Retina (tissue), 1 donor: ENCODE data around the gene ARMC2.
"Not testable (repeated sequence)": the region's sequence is repeated elsewhere in the genome, so short reads cannot be mapped to it uniquely, and the experiment has no call there.

Source experiments
- DNase-seq: peaks from one replicate; pipeline ENCODE4 v3.0.0-alpha.2; 2016

The ARMC2 gene

GRCh38 chr6:108958900-108959770 is 110.9 kb downstream of the ARMC2 start:
- no peak for DNase-seq

DNA sequence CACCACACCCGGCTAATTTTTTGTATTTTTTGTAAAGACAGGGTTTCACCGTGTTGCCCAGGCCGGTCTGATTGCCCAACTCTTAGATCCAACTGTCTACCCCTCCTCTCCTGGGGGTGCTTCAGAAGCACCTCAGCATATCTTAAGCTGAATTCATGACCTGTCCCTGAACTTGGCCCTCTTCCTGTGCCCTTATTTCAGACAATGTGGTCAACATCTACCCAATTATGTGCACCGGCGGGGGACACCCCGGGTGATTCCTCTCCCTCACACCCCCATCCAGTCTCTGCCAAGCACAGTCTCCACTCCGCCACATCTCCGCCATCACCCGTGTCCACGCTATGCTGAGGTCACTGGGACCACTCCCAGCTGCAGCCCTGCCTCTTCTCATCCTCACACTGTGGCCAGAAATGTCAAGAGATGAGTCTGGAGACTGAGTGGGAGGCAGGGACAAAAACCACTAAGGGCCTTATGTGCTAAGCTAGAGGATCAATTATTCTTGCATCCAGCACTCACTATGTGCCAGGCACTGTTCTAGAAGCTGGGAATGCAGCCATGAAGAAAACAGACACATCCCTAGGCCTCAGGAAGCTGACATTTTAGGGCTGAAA is 111.9 kb downstream of the ARMC2 start:
- no peak for DNase-seq

GRCh38 chr6:108960601-108961000 is 112.4 kb downstream of the ARMC2 start:
- DNase-seq, result no peak

DNA sequence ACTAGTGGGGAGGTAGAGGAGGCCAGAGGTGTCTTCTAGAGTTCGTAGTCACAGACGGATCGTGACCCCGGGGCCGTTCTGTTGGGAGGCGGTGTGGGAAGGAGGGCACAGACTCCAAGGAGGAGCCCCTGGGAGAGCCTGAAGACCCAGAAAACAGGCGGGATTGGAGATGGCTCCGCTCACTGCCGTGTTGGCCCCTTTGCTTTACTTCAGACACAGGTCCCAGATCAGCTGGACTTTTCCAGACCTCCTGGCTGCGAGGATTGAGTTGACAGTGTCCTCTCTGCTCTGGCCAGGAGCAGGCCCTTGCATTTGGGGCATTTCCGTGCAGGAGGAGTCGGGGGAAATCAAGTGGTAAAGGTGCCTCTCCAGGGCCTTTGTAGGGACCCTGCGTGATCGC is 112.9 kb downstream of the ARMC2 start:
- DNase-seq, result no peak

DNA sequence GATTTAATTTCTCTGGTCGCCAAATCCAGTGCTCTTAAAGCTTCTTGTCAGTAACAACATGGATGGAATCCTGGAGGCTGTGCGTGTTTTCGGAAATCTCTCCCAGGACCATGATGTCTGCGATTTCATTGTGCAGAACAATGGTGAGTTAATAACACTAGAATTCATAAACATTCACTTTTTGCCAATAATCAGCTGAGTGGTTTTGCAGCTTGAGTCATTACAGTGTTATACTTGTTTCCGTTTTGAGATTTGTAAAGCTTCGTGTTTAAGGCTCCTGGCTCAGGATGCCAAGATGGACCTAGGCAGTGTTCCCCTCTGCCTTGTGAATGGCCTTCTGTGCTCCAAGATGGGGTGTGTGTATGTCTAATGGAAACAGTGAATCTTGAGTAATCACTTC is 113.8 kb downstream of the ARMC2 start:
- DNase-seq, result no peak

GRCh38 chr6:108966251-108966650 is 118.0 kb downstream of the ARMC2 start:
- no peak for DNase-seq

DNA sequence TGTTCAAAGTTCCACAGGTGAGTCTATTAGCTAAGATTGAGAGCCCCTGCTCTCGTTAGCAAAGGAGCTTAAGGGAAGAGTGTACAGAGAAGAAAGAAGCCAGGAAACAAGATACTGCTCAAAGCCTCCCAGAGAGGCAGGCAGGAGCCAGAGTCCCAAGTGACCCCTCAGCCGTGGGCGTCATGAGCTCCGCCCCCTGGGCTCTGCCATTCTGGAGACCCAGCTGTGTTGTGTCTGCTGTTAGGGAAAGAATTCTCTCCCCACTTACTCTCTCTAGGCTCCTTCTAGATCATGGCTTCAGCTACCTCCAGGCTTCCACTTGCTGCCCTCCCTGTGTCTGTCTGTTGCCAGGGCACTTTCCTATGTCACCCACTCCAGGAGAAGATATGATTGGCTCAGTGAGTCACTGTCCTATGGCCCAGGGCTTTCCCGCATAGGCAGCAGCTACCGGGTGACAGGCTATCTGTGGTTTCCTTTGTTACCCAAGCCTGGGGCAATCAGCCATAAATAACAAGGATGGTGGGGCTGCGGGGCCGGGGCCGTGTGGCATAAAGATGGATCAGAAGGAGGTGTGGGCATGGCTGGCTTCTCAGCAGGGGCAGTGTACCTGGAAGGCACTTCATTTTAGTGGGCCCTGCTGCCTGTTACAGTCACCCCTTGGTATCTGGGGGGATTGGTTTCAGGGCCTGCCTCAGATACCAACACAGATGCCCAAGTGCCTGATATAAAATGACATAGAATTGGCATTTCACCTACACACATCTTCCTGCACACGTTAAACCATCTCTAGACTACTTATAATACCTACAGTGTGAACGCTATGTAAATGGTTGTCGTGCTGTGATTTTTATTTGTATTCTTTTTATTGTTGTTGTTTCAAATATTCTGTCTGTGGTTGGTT is 118.9 kb downstream of the ARMC2 start:
- peak; percentile 69 for DNase-seq

DNA sequence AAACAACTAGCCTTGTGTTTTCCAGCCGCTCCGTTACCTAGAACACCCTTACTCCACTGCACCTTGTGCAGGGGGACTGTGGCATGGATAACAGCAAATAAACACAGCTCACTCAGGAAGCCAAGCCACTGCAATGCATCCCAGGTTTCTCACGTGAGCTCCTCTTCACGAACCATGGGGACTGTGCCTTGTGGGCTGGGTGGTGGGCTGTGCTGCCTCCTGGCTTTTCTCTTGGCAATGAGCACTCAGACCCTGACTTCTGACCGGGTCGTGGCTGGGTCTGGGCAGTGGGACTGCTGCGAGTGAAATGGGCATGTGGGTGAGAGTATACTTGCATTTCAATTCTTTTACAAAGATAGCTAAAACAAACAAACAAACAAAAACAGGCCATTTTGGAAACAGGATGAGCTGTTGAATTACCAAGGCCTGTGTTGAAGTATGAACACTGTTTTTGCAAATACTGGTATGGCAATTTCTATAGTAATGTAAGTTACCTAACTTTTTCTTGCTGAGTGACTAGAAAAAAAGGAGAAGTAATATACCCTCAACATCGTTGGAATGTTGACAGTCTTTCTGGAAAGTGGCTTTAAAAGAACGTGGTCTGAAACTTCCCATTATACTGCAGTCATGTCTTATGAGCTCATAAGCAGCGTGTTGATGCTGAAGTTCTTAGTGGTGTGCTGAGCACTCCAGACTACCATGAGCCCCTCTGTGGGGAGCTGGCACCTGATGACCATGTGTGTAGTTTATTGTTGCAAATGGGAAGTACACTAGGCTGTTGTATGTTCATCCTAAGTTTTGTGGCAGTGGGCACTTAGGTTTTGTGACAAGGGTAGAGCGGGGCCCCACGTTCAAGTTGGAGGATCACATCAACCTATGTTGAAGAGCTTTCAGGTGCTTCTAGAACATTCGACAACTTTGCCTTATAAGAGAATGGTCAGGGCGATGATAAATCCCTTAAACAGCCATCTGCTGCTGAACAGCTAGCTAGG is 120.4 kb downstream of the ARMC2 start:
- DNase-seq, result no peak

- no peak for DNase-seq
These were observed 121.6 kb downstream of the ARMC2 start for GRCh38 chr6:108969776-108970175.

DNA sequence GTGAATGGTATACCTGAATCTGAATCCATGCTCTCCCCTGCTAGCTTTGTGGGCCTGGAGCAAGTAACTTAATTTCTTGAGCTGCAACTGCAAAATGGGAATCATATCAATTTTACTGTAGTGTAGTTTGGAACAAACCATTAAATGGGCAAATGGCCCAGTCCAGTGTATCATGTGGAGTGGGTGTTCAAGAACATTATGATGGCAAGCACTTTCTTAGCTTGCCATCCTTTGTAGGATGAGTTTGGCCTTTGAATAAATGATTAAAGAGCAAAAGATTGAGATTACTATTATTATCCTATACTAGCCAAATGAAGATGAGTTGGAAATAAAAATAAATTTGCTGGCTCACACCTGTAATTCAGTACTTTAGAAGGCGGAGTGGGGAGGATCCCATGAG is 126.0 kb downstream of the ARMC2 start:
- no peak for DNase-seq

- DNase-seq, result not testable (repeated sequence)
These were observed 130.4 kb downstream of the ARMC2 start for GRCh38 chr6:108978638-108979037.

DNA sequence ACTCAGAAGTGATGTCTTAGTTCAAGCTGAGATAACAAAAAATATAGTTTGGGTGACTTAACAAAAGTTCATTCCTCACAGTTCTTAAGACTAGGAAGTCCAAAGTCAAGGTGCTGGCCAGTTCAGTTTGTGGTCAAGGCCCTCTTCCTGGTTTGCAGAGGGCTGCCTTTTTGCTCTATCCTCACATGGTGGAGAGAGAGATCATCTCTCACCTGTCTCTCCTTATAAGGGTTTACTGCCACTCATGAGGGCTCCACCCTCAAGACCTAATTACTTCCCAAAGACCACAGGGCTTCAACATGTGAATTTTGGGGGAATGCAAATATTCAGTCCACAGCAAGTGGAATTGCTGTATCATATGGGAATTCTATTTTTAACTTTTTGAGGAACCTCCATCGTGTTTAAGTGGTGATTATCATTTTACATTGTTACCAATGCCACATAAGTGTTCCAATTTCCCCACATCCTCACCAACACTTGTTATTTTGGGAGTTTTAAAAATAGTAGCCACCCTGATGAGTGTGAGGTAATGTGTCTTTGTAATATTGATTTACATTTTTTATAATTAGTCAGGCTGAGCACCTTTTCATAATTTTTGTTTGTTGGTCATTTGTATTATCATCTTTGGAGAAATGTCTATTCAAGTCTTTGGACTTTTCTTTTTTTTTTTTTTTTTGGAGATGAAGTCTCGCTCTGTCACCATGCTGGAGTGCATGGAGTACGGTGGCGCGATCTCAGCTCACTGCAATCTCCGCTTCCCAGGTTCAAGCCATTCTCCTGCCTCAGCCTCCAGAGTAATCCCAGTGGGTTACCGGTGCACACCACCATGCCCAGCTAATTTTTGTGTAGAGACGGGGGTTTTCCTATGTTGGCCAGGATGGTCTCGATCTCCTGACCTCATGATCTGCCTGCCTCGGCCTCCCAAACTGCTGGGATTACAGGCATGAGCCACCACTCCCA is 134.2 kb downstream of the ARMC2 start:
- no peak for DNase-seq

DNA sequence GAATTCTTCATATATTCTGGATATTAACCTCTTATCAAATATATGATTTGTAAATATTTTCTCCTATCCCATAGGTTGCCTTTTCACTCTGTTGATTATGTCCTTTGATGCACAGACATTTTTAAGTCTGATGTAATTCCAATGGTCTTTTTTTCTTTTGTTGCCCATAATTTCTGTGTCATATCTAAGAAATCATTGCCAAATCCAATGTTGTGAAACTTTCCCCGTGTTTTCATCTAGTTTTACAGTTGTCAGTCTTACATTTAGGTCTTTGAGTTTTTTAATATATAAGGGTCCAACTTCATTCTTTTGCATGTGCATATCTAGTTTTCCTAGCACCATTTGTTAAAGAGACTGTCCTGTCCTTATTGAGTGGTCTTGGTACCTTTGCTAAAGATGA is 134.9 kb downstream of the ARMC2 start:
- no peak for DNase-seq

DNA sequence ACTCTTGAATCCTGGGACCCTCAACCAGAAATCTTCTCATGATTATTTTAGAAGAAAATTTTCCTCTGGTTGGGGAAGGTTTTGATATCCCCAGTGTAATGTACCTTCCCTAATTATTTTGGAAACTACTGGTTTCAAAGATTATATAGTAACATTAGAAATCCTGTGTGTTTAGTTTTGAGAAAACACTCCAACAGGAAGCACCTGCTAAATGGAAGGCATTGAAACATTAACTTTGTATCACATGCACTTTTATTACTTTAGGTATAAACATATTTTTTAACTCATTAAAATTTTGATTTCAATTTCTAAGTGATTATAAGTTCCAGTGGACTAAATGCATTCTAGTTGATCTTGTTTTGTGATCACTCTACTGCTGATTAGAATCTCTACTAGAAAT is 137.1 kb downstream of the ARMC2 start:
- DNase-seq, result no peak

- no peak for DNase-seq
These were observed 138.9 kb downstream of the ARMC2 start for GRCh38 chr6:108987156-108987555.

DNA sequence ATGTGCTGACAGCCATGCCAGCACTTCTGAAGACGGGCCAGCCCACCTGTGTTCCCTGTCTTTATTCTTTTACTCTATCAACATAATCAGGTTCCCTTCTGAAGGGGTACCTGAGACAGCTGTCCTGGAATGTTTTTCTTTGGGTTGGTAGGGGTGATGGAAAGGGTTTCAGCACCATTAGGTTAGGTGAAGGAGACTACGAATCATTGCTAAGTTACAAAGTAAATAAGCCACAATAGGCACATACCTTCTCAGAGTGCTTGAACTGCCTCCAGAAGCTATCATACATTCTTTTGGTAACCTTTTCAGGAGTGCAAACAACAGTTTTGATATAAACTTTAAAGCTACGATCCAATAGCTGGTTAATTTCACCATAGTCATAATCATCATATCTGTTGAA is 140.1 kb downstream of the ARMC2 start:
- no peak for DNase-seq

DNA sequence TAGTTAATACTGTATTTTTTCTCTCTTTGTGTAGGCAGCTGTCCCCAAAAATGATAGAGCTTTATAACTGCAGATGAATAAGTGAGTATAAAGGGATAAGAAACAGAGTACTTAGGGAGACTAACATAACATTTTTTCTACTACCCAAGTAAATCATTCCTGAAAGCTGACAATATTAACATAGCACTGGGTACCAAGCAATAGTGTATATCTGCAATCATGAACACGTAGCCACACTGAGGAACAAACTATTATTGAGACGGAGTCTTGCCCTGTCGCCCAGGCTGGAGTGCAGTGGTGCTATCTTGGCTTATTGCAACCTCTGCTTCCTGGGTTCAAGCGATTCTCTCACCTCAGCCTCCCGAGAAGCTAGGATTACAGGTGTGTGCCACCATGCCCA is 140.5 kb downstream of the ARMC2 start:
- DNase-seq, result no peak

- no peak for DNase-seq
These were observed 141.5 kb downstream of the ARMC2 start for GRCh38 chr6:108989700-108990099.

GRCh38 chr6:108993876-108994275 is 145.7 kb downstream of the ARMC2 start:
- DNase-seq, result no peak

GRCh38 chr6:108995296-108995695 is 147.1 kb downstream of the ARMC2 start:
- no peak for DNase-seq

GRCh38 chr6:108996208-108996607 is 148.0 kb downstream of the ARMC2 start:
- DNase-seq, result no peak
